Inflammatory macrophage treated with lipopolysaccharide for 1 hour (primary cell): Measurements from ENCODE around the gene OBI1.
"Not testable (repeated sequence)": the region's sequence is repeated elsewhere in the genome, so short reads cannot be mapped to it uniquely, and the experiment has no call there.

ENCODE experiments used
- DNase-seq, 2 donors: peaks; one replicate each; pipeline ENCODE4 v3.0.0-alpha.2; 2020 to 2022

The OBI1 gene

GRCh38 chr13:78647109-78647678 is 11.8 kb downstream of the OBI1 start:
- DNase-seq = not testable (repeated sequence)

- DNase-seq = no peak
These were observed 20.7 kb downstream of the OBI1 start for GRCh38 chr13:78638216-78638615.

- DNase-seq = no peak
These were observed 22.5 kb downstream of the OBI1 start for GRCh38 chr13:78636495-78636894.

GRCh38 chr13:78632996-78633395 is 26.0 kb downstream of the OBI1 start:
- DNase-seq = no peak

GRCh38 chr13:78631077-78631476 is 27.9 kb downstream of the OBI1 start:
- DNase-seq = no peak

- no peak for DNase-seq
These were observed 28.4 kb downstream of the OBI1 start for GRCh38 chr13:78630511-78630910.

GRCh38 chr13:78625384-78625783 is 33.6 kb downstream of the OBI1 start:
- DNase-seq = no peak

- no peak for DNase-seq
These were observed 35.8 kb downstream of the OBI1 start for GRCh38 chr13:78623132-78623531.

- no peak for DNase-seq
These were observed 38.0 kb downstream of the OBI1 start for GRCh38 chr13:78620936-78621470.

GRCh38 chr13:78618411-78618810 is 40.5 kb downstream of the OBI1 start:
- no peak for DNase-seq

GRCh38 chr13:78611040-78611439 is 47.9 kb downstream of the OBI1 start:
- DNase-seq = no peak

GRCh38 chr13:78610381-78610883 is 48.5 kb downstream of the OBI1 start:
- no peak for DNase-seq

- DNase-seq = peak; percentile 18 to 30
These were observed 49.3 kb downstream of the OBI1 start for GRCh38 chr13:78609464-78610205.

GRCh38 chr13:78608688-78609463 is 50.1 kb downstream of the OBI1 start:
- DNase-seq = no peak

GRCh38 chr13:78608252-78608687 is 50.7 kb downstream of the OBI1 start:
- DNase-seq = no peak

- no peak for DNase-seq
These were observed 51.3 kb downstream of the OBI1 start for GRCh38 chr13:78607409-78608251.

GRCh38 chr13:78606471-78607408 is 52.2 kb downstream of the OBI1 start:
- no peak for DNase-seq

GRCh38 chr13:78604782-78605611 is 54.0 kb downstream of the OBI1 start:
- no peak for DNase-seq

GRCh38 chr13:78603240-78603957 is 55.6 kb downstream of the OBI1 start, which contains the start of gene POU4F1:
Gene POU4F1 (minus strand): TSS chr13:78603552. CDS start chr13:78603326, 226 bp downstream.
- peak in 1 of 2 donors; percentile 21 for DNase-seq
